Adrenal gland (tissue), 5 donors: Measurements from ENCODE around the gene ATP11A.

Source experiments
- CTCF ChIP-seq, 6 experiments: fragments of 450-650 bp in 4 of 6; fragments of 200-600 bp in 2 of 6; sonication (generic) in 1 of 6; IDR thresholded peaks; 1 replicate in 5 of 6; 2 replicates in 1 of 6; pipeline versions ENCODE4 v1.5.1 to v1.8.0; 2016 to 2021; ENCODE audit warnings: antibody characterized with exemption in 6 of 6, mild to moderate bottlenecking in 2 of 6, moderate library complexity in 1 of 6
- POLR2A ChIP-seq, 2 donors: fragments of 450-650 bp; IDR thresholded peaks; one replicate each; pipeline ENCODE4 v1.6.1; 2017; ENCODE audit warnings: antibody characterized with exemption in 2 of 2, mild to moderate bottlenecking in 2 of 2, moderate library complexity in 1 of 2
- donor health status: DM: no; HTN: no; CAD: no.

- TF ChIP-seq CTCF (IDR thresholded peaks at IDR 0.05) (no peak), POLR2A (IDR thresholded peaks at IDR 0.05) (no peak)
Observed at GRCh38 chr13:112772539-112772909, 82.7 kb downstream of the ATP11A start.
